ENCODE measurements around the gene TSR3. TPM values are rescaled to one million over a fixed set of nuclear protein-coding genes. Genes with fewer than 3 reads are reported as not detected.

The TSR3 gene
- total and polyA plus RNA-seq, 2 of the 13 experiments (the other 11 are each of a cell fraction or from before 2014, with no cell fraction given): 24.2 to 51.0 TPM

DNA sequence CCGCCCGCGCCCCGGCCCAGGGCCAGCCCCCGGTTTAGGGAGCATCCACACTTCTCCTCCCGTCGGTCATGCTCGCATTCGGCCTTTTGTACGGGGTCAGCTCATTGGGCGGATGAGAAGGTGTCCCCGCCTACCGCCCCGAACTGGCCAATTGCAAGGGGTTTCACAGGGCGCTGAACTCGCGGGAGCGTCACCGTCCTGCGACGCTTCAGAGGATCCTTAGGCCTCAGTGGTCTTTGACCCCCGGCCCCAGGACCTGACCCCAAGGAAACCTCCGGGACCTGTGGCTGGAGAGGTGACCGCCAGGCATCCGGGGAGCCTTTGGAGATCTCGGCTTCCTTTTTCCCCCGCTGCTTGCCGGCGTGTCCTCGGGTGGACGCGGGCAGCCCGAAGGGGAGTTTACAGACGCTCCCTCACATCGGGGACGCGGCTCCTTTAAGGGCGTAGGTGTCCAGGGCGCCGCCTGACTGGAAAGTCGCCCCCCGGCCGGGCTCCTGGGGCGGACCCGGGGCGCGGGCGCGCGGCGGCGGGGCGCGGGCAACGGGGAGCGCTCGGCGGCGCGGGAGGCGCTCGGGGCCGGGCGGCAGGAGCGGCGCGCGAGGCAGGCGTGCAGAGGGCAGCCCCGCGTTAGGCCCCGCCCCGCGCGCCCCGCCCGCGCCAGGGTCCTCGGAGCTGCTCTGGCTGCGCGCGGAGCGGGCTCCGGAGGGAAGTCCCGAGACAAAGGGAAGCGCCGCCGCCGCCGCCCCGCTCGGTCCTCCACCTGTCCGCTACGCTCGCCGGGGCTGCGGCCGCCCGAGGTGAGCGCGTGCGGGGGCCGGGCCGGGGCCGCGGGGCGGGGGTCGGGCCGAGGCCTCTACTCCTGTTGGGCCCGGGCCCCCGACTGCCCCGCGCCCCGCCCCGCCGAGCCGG lies 42.4 kb downstream of the TSR3 start, which contains the start of gene UBE2I (continued):
- TF ChIP-seq KDM5A (IDR thresholded peaks at IDR 0.05; ENCODE audit: borderline replicate concordance, low read length) (peak; percentile 79; the same call in 1 of the 2 replicates), MEIS1 (CRISPR knock-in tag; IDR thresholded peaks at IDR 0.05; ENCODE audit: borderline replicate concordance) (peak; percentile 74; the same call in 1 of the 2 replicates), ZC3H4 (CRISPR knock-in tag; IDR thresholded peaks at IDR 0.05; ENCODE audit: borderline replicate concordance) (0 out of 2 replicates have a peak, but pooled peaks have one; percentile 32), HMGA1 (CRISPR knock-in tag; conservative IDR thresholded peaks at IDR 0.05) (no peak), ELF1 (CRISPR knock-in tag; IDR thresholded peaks at IDR 0.05) (peak; percentile 60), ZNF761 (CRISPR knock-in tag; conservative IDR thresholded peaks at IDR 0.05) (no peak), KAT2B (IDR thresholded peaks at IDR 0.05; ENCODE audit: borderline replicate concordance, low read depth, low read length) (no peak), ZNF143 (CRISPR knock-in tag; IDR thresholded peaks at IDR 0.05) (no peak), EED (CRISPR knock-in tag; IDR thresholded peaks at IDR 0.05) (0 out of 2 replicates have a peak, but pooled peaks have one; percentile 78), ZNF563 (CRISPR knock-in tag; IDR thresholded peaks at IDR 0.05) (peak; percentile 88; the same call in 1 of the 2 replicates), ZNF670 (CRISPR knock-in tag; IDR thresholded peaks at IDR 0.05; ENCODE audit: borderline replicate concordance) (peak; percentile 62; the same call in 1 of the 2 replicates), ZNF652 (CRISPR knock-in tag; IDR thresholded peaks at IDR 0.05; ENCODE audit: borderline replicate concordance, low read depth) (no peak), KDM6A (CRISPR knock-in tag; IDR thresholded peaks at IDR 0.05; ENCODE audit: low read depth) (no peak), ZFAT (CRISPR knock-in tag; conservative IDR thresholded peaks at IDR 0.05) (no peak), FOXJ3 (CRISPR knock-in tag; IDR thresholded peaks at IDR 0.05; ENCODE audit: borderline replicate concordance) (no peak; the same call in 1 of the 2 replicates), ZNF883 (CRISPR knock-in tag; IDR thresholded peaks at IDR 0.05; ENCODE audit: not compliant biosample characterization) (peak; percentile 93)
- TF ChIP-seq, protein P1, sequence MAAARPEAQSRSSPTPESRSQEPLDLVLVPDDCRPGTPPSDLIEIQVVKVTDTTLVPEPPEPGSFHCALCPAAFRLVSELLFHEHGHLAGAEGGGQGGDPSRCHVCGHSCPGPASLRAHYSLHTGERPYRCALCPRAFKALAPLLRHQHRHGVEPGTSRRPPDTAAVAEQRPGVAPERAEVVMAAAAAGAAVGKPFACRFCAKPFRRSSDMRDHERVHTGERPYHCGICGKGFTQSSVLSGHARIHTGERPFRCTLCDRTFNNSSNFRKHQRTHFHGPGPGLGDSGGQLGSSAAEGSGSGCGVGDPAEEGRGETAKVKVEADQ (CRISPR knock-in tag; IDR thresholded peaks at IDR 0.05; ENCODE audit: borderline replicate concordance): 0 out of 2 replicates have a peak, but pooled peaks have one; percentile 29
- TF ChIP-seq, protein P2, sequence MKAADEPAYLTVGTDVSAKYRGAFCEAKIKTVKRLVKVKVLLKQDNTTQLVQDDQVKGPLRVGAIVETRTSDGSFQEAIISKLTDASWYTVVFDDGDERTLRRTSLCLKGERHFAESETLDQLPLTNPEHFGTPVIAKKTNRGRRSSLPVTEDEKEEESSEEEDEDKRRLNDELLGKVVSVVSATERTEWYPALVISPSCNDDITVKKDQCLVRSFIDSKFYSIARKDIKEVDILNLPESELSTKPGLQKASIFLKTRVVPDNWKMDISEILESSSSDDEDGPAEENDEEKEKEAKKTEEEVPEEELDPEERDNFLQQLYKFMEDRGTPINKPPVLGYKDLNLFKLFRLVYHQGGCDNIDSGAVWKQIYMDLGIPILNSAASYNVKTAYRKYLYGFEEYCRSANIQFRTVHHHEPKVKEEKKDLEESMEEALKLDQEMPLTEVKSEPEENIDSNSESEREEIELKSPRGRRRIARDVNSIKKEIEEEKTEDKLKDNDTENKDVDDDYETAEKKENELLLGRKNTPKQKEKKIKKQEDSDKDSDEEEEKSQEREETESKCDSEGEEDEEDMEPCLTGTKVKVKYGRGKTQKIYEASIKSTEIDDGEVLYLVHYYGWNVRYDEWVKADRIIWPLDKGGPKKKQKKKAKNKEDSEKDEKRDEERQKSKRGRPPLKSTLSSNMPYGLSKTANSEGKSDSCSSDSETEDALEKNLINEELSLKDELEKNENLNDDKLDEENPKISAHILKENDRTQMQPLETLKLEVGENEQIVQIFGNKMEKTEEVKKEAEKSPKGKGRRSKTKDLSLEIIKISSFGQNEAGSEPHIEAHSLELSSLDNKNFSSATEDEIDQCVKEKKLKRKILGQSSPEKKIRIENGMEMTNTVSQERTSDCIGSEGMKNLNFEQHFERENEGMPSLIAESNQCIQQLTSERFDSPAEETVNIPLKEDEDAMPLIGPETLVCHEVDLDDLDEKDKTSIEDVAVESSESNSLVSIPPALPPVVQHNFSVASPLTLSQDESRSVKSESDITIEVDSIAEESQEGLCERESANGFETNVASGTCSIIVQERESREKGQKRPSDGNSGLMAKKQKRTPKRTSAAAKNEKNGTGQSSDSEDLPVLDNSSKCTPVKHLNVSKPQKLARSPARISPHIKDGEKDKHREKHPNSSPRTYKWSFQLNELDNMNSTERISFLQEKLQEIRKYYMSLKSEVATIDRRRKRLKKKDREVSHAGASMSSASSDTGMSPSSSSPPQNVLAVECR (CRISPR knock-in tag; IDR thresholded peaks at IDR 0.05; ENCODE audit: borderline replicate concordance): peak; percentile 76; the same call in 1 of the 2 replicates
- TF ChIP-seq, protein P3, sequence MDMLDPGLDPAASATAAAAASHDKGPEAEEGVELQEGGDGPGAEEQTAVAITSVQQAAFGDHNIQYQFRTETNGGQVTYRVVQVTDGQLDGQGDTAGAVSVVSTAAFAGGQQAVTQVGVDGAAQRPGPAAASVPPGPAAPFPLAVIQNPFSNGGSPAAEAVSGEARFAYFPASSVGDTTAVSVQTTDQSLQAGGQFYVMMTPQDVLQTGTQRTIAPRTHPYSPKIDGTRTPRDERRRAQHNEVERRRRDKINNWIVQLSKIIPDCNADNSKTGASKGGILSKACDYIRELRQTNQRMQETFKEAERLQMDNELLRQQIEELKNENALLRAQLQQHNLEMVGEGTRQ (IDR thresholded peaks at IDR 0.05; ENCODE audit: low read depth, low read length): no peak
- TF ChIP-seq, protein P3 (CRISPR knock-in tag; IDR thresholded peaks at IDR 0.05; ENCODE audit: borderline replicate concordance): no peak
- TF ChIP-seq, protein P4, sequence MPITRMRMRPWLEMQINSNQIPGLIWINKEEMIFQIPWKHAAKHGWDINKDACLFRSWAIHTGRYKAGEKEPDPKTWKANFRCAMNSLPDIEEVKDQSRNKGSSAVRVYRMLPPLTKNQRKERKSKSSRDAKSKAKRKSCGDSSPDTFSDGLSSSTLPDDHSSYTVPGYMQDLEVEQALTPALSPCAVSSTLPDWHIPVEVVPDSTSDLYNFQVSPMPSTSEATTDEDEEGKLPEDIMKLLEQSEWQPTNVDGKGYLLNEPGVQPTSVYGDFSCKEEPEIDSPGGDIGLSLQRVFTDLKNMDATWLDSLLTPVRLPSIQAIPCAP (CRISPR knock-in tag; IDR thresholded peaks at IDR 0.05; ENCODE audit: low read depth): no peak
